KG1 (cell line): Measurements from ENCODE around the gene CLASRP.
"Not testable (repeated sequence)": the region's sequence is repeated elsewhere in the genome, so short reads cannot be mapped to it uniquely, and the experiment has no call there.

Experiments used
- DNase-seq: peaks from one replicate; lab custom pipeline; 2025; lab: John Stamatoyannopoulos, UW

Gene CLASRP

GRCh38 chr19:45038931-45039893 is at the start of gene CLASRP:
CLASRP (plus strand) TSS chr19:45039045; CDS start chr19:45040213, 1,168 bp downstream.
- peak; percentile 87 for DNase-seq

DNA sequence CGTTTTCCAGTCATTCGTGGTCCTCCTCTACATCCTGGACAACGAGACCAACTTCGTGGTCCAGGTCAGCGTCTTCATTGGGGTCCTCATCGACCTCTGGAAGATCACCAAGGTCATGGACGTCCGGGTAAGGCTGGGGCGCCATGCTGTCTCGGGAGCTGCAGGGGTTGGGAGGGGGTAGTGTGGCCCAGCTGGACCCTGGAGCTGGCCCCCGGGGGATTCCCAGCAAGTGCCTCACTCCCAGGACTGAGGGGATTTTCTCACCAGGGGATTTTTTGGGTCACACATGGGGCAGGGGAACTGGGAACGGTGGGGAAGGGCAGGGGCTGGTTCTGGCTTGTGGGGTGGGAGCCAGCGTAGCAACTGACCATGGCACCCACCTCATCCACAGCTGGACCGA is 48.4 kb upstream of the CLASRP start:
- no peak for DNase-seq

DNA sequence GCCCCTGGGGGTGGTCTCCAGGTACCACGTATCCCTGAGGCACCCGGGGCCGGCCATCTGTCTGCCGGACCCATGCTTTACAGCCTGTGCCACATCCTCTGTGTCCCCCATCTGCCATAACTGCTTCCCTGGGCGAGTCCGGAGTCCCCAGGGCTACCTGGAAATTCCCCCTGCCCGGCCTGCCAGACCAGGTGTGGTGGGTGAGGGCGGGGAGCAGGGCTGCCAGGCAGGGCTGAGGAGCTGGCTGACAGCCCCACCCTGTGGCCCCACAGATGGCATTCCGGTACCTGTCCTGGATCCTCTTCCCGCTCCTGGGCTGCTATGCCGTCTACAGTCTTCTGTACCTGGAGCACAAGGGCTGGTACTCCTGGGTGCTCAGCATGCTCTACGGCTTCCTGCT is 47.9 kb upstream of the CLASRP start:
- DNase-seq, result no peak

DNA sequence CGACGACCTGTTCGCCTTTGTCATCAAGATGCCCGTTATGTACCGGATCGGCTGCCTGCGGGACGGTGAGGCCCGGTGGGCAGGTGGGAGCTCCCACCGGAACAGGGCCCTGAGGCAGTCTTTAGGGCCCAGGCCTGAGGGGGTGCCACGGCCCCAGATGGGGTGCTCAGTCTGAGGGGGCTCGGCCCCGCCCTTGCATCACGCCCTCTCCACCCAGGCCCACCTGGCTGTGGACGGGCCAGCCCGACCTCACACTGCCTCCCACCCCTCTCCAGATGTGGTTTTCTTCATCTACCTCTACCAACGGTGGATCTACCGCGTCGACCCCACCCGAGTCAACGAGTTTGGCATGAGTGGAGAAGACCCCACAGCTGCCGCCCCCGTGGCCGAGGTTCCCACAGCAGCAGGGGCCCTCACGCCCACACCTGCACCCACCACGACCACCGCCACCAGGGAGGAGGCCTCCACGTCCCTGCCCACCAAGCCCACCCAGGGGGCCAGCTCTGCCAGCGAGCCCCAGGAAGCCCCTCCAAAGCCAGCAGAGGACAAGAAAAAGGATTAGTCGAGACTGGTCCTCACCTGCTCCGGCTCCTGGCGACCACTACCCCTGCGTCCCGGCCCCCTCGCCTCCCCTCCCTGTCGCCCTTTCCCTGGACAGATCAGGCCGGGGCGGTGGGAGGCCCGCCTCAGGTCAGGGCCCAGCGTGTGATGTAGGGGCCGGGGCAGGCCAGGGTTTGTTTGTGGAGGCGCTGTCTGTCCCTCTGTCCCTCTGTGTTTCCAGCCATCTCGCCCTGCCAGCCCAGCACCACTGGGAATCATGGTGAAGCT is 46.3 kb upstream of the CLASRP start:
- DNase-seq, result no peak

- DNase-seq, result no peak
Measured at GRCh38 chr19:44993526-44993925, 45.3 kb upstream of the CLASRP start.

DNA sequence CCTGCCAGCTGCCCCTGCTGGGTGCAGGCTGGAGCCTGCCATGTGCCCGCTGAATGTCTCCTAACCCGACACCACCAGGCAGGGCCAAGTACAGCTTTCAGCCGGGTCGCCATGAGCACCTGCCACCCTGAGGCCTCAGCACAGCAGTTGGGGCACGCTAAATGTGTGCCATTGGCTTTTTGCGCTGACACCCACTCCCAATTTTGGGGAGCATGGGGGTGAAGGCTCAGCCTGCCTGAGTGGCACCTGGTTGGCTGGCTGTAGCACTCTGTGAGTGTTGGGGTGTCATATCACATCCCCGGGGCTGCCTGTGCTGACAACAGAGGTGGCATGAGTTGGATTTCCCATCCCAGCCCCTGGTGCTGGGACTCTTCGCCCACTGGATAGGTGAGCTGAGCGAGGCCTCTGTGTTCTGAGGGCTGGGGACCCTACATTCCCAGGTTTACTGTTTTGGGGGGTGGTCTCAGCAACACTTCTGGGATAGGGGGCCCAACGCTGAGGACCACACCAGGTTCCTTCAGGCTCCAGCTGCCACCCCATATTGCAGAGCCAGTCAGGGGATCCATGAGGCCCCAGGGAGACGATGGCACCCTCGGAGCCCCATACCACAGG is 44.8 kb upstream of the CLASRP start:
- no peak for DNase-seq

DNA sequence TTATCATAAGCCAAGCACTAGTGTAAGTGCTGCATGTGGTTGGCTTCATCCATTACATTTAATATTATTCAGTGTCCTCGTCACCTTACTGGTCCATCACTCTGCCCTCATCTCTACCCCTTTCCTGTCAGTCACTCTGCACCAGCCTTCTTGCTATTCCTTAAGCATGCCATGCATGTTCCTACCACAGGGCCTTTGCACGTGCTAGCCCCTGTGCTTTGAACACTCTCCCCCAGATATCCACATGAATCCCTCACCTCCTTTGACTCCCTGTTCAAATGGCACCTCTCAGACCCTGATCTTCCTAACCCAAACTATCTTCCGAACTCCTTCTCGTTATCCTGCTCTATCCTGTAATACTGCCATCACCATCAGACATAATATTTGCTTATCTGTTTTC is 40.8 kb upstream of the CLASRP start:
- DNase-seq, result no peak

DNA sequence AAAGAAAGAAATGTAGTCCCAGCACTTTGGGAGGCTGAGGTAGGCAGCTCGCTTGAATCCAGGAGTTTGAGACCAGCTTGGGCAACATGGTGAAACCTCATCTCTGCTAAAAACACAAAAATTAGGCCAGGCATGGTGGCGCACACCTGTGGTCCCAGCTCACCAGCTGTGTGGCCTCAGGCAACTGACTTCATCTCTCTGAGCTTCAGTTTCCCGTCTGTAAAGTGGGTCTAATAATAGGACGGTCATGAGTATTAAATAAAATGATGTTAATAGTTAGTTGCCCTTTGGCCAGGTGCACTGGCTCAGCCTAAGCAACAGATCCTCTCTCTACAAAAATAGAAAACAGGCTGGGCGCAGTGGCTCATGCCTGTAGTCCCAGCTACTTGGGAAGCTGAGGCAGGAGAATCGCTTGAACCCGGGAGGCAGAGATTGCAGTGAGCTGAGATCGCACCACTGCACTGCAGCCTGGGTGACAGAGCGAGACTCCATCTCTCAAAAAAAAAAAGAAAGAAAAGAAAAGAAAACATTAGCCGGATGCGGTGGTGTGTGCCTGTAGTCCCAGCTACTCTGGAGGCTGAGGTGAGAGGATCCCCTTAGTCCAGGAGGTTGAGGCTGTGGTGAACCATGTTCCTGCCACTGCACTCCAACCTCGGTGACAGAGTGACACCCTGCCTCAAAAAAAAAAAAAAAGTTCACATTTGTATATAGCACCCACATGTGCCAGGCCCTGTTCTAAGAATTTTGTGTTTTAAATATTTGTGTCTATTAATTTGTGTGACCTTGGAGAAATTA is 39.5 kb upstream of the CLASRP start:
- DNase-seq, result not testable (repeated sequence)

GRCh38 chr19:45000665-45001064 is 38.2 kb upstream of the CLASRP start:
- DNase-seq, result not testable (repeated sequence)

DNA sequence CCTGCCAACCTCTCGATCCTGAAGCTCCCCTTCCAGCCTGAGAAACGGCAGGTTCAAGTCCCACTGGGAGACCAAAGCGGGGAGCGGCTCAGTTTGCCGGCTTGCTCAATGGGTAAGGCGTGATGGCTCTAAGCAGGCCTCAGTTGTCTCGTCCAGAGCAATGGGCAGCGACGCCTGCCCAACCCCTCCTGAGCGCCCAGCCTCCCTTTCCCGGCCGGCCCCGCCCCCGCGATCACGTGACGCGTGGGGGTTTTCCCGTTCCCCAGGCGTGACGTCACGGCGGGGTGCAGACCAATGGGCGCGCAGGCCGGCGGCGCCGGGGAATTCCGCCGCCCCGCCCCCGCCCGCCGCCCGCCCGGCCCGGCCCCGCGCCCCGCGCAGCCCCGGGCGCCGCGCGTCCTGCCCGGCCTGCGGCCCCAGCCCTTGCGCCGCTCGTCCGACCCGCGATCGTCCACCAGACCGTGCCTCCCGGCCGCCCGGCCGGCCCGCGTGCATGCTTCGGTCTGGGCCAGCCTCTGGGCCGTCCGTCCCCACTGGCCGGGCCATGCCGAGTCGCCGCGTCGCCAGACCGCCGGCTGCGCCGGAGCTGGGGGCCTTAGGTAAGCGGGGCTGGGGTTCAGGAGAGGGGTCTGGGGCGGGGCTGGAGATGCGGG is 37.6 kb upstream of the CLASRP start, which contains the start of gene RELB:
Gene RELB (plus strand): TSS at position 378 of the 653 bp plus-strand sequence. CDS start 116 bp downstream, at position 494.
- peak; percentile 69 for DNase-seq

GRCh38 chr19:45003485-45003884 is 35.4 kb upstream of the CLASRP start:
- no peak for DNase-seq

DNA sequence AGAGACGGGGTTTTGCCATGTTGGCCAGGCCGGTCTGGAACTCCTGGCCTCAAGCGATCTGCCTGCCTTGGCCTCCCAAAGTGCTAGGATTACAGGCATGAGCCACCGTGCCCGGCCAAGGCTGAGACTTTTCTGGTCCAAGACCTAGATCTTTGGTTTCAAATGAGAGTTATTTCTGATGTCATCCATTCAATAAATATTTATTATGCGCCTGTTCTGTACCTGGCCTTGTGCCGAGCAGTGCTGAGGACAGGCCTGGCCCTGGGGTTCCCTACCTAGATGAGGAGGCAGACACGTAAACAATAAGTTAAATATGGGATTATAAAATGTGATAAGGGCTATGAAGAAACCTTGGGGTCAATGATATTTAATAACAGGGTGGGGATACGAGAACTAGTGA is 33.1 kb upstream of the CLASRP start:
- DNase-seq, result no peak

GRCh38 chr19:45008552-45008951 is 30.3 kb upstream of the CLASRP start:
- DNase-seq, result no peak

DNA sequence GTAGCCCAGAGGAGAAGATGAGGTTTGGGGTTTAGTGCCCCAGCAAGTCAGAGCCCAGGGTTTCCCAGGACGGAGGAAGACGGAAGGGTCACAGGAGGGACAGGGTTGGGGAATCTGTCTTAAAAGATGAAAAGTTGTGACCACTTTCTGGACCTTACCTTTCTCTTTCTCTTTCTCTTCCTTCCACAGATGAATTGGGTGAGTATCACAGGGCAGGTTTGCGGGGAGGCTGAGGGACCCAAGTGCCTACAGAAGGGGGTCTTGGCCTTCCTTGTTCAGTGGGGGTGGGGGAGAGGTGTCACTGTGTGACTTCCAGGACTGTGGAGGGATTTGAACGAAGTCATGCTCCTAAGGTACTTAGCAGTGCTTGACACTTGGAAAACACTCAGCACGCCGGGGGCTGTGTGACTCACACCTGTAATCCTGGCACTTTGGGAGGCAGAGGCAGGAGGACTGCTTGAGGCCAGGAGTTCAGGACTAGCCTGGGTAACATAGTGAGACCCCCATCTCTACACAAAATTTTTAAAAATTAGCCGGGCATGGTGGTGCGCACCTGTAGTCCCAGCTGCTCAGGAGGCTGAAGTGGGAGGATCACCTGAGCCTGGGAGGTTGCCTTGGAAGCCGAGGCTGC is 29.1 kb upstream of the CLASRP start:
- DNase-seq, result no peak

- DNase-seq, result no peak
Measured at GRCh38 chr19:45010306-45010705, 28.5 kb upstream of the CLASRP start.

DNA sequence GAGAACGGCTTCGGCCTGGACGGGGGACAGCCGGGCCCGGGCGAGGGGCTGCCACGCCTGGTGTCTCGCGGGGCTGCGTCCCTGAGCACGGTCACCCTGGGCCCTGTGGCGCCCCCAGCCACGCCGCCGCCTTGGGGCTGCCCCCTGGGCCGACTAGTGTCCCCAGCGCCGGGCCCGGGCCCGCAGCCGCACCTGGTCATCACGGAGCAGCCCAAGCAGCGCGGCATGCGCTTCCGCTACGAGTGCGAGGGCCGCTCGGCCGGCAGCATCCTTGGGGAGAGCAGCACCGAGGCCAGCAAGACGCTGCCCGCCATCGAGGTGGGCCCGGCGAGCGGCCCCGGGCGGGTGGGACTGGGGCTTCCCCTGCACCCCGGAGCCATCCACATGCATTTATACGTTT is 26.9 kb upstream of the CLASRP start:
- DNase-seq, result no peak

GRCh38 chr19:45016388-45017314 is 22.2 kb upstream of the CLASRP start:
- DNase-seq, result peak; percentile 54

DNA sequence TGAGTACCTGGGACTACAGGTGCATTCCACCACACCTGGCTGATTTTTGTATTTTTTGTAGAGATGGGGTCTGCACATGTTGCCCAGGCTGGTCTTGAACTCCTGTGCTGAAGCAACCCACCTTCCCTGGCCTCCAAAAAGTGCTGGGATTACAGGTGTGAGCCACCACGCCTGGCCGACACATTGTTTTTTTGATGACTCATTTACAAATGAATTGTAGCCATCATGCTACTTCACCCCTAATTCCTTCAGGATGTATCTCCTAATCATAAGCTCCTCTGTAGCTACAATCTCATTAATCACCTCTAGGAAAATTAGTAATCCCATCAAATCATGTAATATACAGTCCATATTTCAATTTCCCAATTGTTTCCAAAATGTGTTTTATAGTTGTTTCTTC is 19.7 kb upstream of the CLASRP start:
- no peak for DNase-seq

GRCh38 chr19:45020071-45020470 is 18.8 kb upstream of the CLASRP start:
- no peak for DNase-seq
